HepG2 (cell line): Measurements from ENCODE around the gene SLC7A6OS. TPM values are rescaled to one million over a fixed set of nuclear protein-coding genes. Genes with fewer than 3 reads are reported as not detected.
A peak's percentile ranks its signal among the peaks of the same experiment; 100 is the strongest.

ENCODE experiments used
- ATAC-seq: fragments of 200-7000 bp; cut with Tn5 transposase; 3 replicates; pipeline ENCODE4 v1.9.1; 2020; ENCODE audit warnings: mild to moderate bottlenecking, moderate library complexity
- BruUV-seq: library from RNA; stranded (reverse); fragments of 400-500 nt; replicated peaks from 2 replicates; lab custom pipeline; 2021; lab: Mats Ljungman, UMichigan
- CTCF ChIA-PET: fragments of 300-600 bp; formaldehyde crosslinking; extraction: SDS; loops from one replicate; lab custom pipeline; 2021; ENCODE audit warnings: low total read pairs, inconsistent platforms, low intra/inter-chr PET ratio; lab: Yijun Ruan, JAX
- POLR2A ChIA-PET: fragments of 350-600 bp; sonication (Branson Sonifier 250); formaldehyde crosslinking; loops from one replicate; lab custom pipeline; 2020; ENCODE audit warnings: antibody characterized with exemption, inconsistent platforms; lab: Yijun Ruan, JAX
- DNase-seq: peaks from one replicate; pipeline ENCODE4 v3.0.0-alpha.2; 2015; ENCODE audit warnings: low spot score
- FAIRE-seq: peaks from 3 replicates; lab custom pipeline; 2011; peaks lifted over from hg19 to GRCh38; lab: Jason Lieb, UNC
- H2AFZ ChIP-seq: one replicate; pipeline ENCODE4 v1.6.1; 2011; ENCODE audit warnings: low read length, inconsistent platforms
- H3K27ac ChIP-seq: fragments of 300-600 bp; 3 replicates; pipeline ENCODE4 v1.8.0; 2011; ENCODE audit warnings: mixed run types, mild to moderate bottlenecking, mixed read lengths, low read length, inconsistent platforms; ENCODE audit not compliant: insufficient read depth; ENCODE audit errors: extremely low read length
- H3K27me3 ChIP-seq, 2 experiments: fragments of 200-600 bp in 1 of 2; 2 replicates in 1 of 2; 3 replicates in 1 of 2; pipeline versions ENCODE4 v1.6.0 to v1.8.0; 2011; ENCODE audit warnings: low read length in 2 of 2, mild to moderate bottlenecking in 2 of 2, moderate library complexity in 2 of 2, inconsistent platforms in 1 of 2; ENCODE audit not compliant: insufficient read depth in 2 of 2, control insufficient read depth in 1 of 2
- H3K36me3 ChIP-seq, 2 experiments: fragments of 200-600 bp in 1 of 2; replicated peaks in 1 of 2; 2 replicates in 1 of 2; 3 replicates in 1 of 2; pipeline versions ENCODE4 v1.5.1 to v1.8.0; 2011; ENCODE audit warnings: low read length in 2 of 2, inconsistent platforms in 1 of 2; ENCODE audit not compliant: insufficient read depth in 2 of 2, control insufficient read depth in 1 of 2
- H3K4me1 ChIP-seq: 2 replicates; pipeline ENCODE4 v1.5.1; 2012; ENCODE audit warnings: low read length, inconsistent platforms; ENCODE audit not compliant: insufficient read depth
- H3K4me2 ChIP-seq: 2 replicates; pipeline ENCODE4 v1.6.0; 2011; ENCODE audit warnings: low read depth, low read length, inconsistent platforms
- H3K4me3 ChIP-seq, 3 experiments: fragments of 200-600 bp in 1 of 3; sonication (generic), shearing (Covaris generic) in 1 of 3; replicated peaks in 1 of 3; 2 replicates each; pipeline ENCODE4 v1.5.1; 2011 to 2016; ENCODE audit warnings: low read length in 3 of 3, inconsistent platforms in 2 of 3, low read depth in 2 of 3, mild to moderate bottlenecking in 2 of 3, control low read depth in 1 of 3, mixed read lengths in 1 of 3; ENCODE audit not compliant: insufficient read depth in 1 of 3
- H3K79me2 ChIP-seq: one replicate; pipeline ENCODE4 v1.6.1; 2011; ENCODE audit warnings: low read length, inconsistent platforms; ENCODE audit not compliant: insufficient read depth
- H3K9ac ChIP-seq: 2 replicates; pipeline ENCODE4 v1.6.0; 2011; ENCODE audit warnings: mild to moderate bottlenecking, low read depth, low read length, inconsistent platforms; ENCODE audit not compliant: insufficient read depth
- H3K9me3 ChIP-seq: 2 replicates; pipeline ENCODE4 v1.5.1; 2012; ENCODE audit warnings: mild to moderate bottlenecking, low read length
- H4K20me1 ChIP-seq: 2 replicates; pipeline ENCODE4 v1.6.0; 2011; ENCODE audit warnings: inconsistent platforms, mild to moderate bottlenecking, low read length, moderate library complexity; ENCODE audit not compliant: insufficient read depth
- CBX2 ChIP-seq, 2 experiments: fragments of 200-600 bp in 1 of 2; sonication (generic); formaldehyde crosslinking in 1 of 2; IDR thresholded peaks; 2 replicates each; pipeline versions ENCODE4 v1.7.0 to v1.8.1; 2018 to 2022; ENCODE audit warnings: low read depth in 2 of 2, low read length in 1 of 2, mild to moderate bottlenecking in 1 of 2, missing genetic modification reagents in 1 of 2
- CC2D1A ChIP-seq: sonication (generic); formaldehyde crosslinking; IDR thresholded peaks from 2 replicates; pipeline ENCODE4 v1.8.1; 2023; ENCODE audit warnings: mild to moderate bottlenecking, missing genetic modification reagents
- KLF15 ChIP-seq: sonication (generic); formaldehyde crosslinking; IDR thresholded peaks from 2 replicates; pipeline ENCODE4 v1.8.1; 2023; ENCODE audit warnings: borderline replicate concordance, mild to moderate bottlenecking, inconsistent platforms, missing genetic modification reagents, mixed read lengths
- NCOA1 ChIP-seq: sonication (generic); formaldehyde crosslinking; IDR thresholded peaks from 2 replicates; pipeline ENCODE4 v1.9.0; 2021; ENCODE audit warnings: missing genetic modification reagents
- NFKBIZ ChIP-seq: IDR thresholded peaks from 2 replicates; pipeline ENCODE4 v1.6.1; 2018; ENCODE audit warnings: missing genetic modification reagents, missing compliant biosample characterization
- PHF20 ChIP-seq: sonication (generic); formaldehyde crosslinking; IDR thresholded peaks from 2 replicates; pipeline ENCODE4 v1.5.0; 2020; ENCODE audit warnings: mild to moderate bottlenecking, missing genetic modification reagents
- SOX6 ChIP-seq, 2 experiments: fragments of 450-650 bp in 1 of 2; sonication (generic) in 1 of 2; formaldehyde crosslinking in 1 of 2; IDR thresholded peaks; 2 replicates each; pipeline versions ENCODE4 v1.4.0 to v1.6.1; 2017 to 2020; ENCODE audit warnings: antibody characterized with exemption in 1 of 2, mild to moderate bottlenecking in 1 of 2, missing genetic modification reagents in 1 of 2
- ZNF280D ChIP-seq: sonication (generic); formaldehyde crosslinking; IDR thresholded peaks from 2 replicates; pipeline ENCODE4 v1.5.1; 2020; ENCODE audit warnings: mild to moderate bottlenecking, missing genetic modification reagents
- ZNF337 ChIP-seq: sonication (generic); formaldehyde crosslinking; IDR thresholded peaks from 2 replicates; pipeline ENCODE4 v1.5.1; 2020; ENCODE audit warnings: missing genetic modification reagents, low read depth, mild to moderate bottlenecking, borderline replicate concordance
- ZNF343 ChIP-seq: sonication (generic); formaldehyde crosslinking; IDR thresholded peaks from 2 replicates; pipeline ENCODE4 v1.4.0; 2020; ENCODE audit warnings: mild to moderate bottlenecking, missing genetic modification reagents
- ZNF451 ChIP-seq: sonication (generic); formaldehyde crosslinking; IDR thresholded peaks from 2 replicates; pipeline ENCODE4 v1.5.0; 2020; ENCODE audit warnings: mild to moderate bottlenecking, missing genetic modification reagents
- ZNF512 ChIP-seq: sonication (generic); formaldehyde crosslinking; IDR thresholded peaks from 2 replicates; pipeline ENCODE4 v1.4.0; 2020; ENCODE audit warnings: mild to moderate bottlenecking, missing genetic modification reagents
- ZNF883 ChIP-seq: sonication (generic); formaldehyde crosslinking; IDR thresholded peaks from 2 replicates; pipeline ENCODE4 v1.5.1; 2020; ENCODE audit warnings: mild to moderate bottlenecking, missing genetic modification reagents; ENCODE audit errors: not compliant biosample characterization
- WGBS: methylation state at CpG from one replicate; pipeline ENCODE4 v1.1.6; 2017; ENCODE audit warnings: low lambda C conversion rate; 5-methylcytosine and 5-hydroxymethylcytosine counted together
- in situ Hi-C: cut with HindIII; loops from 2 replicates; pipeline ENCODE4 v1.10.0; 2017; ENCODE audit warnings: low pct_unique_long_range_greater_than_20kb; ENCODE audit not compliant: extremely low pct_ligation_motif_present
- intact Hi-C: fragments of 100-400 bp; cut with micrococcal nuclease; formaldehyde crosslinking; loops from one replicate; pipeline ENCODE4 v1.10.0; 2022; ENCODE audit not compliant: unreplicated experiment
- polyA plus RNA-seq, 8 experiments: library from polyadenylated mRNA; depleted of rRNA in 3 of 8; stranded (reverse) in 7 of 8; unstranded in 1 of 8; fragments of >200 nt; fragmentation: Illumina TruSeq in 4 of 8; extraction: Trizol in 4 of 8; gene quantifications; 2 replicates each; pipeline versions ENCODE4 v1.2.1 to v1.2.3, GENCODE V29; 2011 to 2016; ENCODE audit warnings: low read depth in 4 of 8, missing spikeins in 1 of 8, mixed read lengths in 1 of 8; ENCODE audit not compliant: insufficient read depth in 1 of 8
- total RNA-seq, 5 experiments: library from RNA; depleted of rRNA; stranded (reverse); fragments of >200 nt; fragmentation: Illumina TruSeq; extraction: Trizol; gene quantifications; 2 replicates each; pipeline ENCODE4 v1.2.3, GENCODE V29; 2016; ENCODE audit warnings: low read depth in 1 of 5

Gene SLC7A6OS
- total and polyA plus RNA-seq, 2 of the 13 experiments (the other 11 are each of a cell fraction or from before 2014, with no cell fraction given) = 11.2 to 21.5 TPM

GRCh38 chr16:68331879-68332410 is 21.2 kb upstream of the SLC7A6OS start:
- Histone ChIP-seq H3K4me3 (peak overlapping the region in 2 of 3 experiments; percentile 5 to 40; a peak in 2 of 6 replicates), H3K79me2 (no peaks in the 10 kb centered on the region), H3K9me3 (no peaks in the 10 kb centered on the region), H2AFZ (peak overlapping the region; percentile 8), H3K4me1 (peaks cover 50% of the 10 kb centered on the region), H3K4me2 (peak overlapping the region; percentile 80), H3K27me3 (no peaks in the 10 kb centered on the region), H3K27ac (peak overlapping the region; percentile 80), H3K9ac (peak overlapping the region; percentile 63), H3K36me3 (peaks cover 11 to 24% of the 10 kb centered on the region in 2 experiments), H4K20me1 (no peaks in the 10 kb centered on the region)
- in situ Hi-C loops = loop anchor here (10.0 kb wide), 1 partner anchor 247 kb away; the partner anchor contains the start of gene NFATC3
- FAIRE-seq (no peak), DNase-seq (peak; percentile 56), ATAC-seq (peak; percentile 60)
- BruUV-seq = no TSS peak
- ChIA-PET CTCF (interaction anchor here (7.0 kb wide), 1 partner anchor 69 kb away, joined by 96 read pairs; the partner anchor contains the start of gene SLC7A6), POLR2A (interaction anchor here (1.0 to 2.1 kb wide), 8 partner anchors 21 to 252 kb away, joined by 3 to 19 read pairs (median 4); partner anchors contain the start of genes NFATC3, PRMT7, SLC7A6 and SLC7A6OS)
- WGBS = 14% methylated on average over 4 of the region's 4 CpGs
- intact Hi-C loops = loop anchor here (5.0 kb wide), 1 partner anchor 245 kb away; the partner anchor contains the start of gene NFATC3
- TF ChIP-seq ZNF280D = 0 out of 2 replicates have a peak, but pooled peaks have one; percentile 1
- no peak for TF ChIP-seq CBX2 (IDR thresholded peaks at IDR 0.05; ENCODE audit: low read depth, low read length)
- TF ChIP-seq CBX2 (CRISPR knock-in tag; IDR thresholded peaks at IDR 0.05; ENCODE audit: low read depth) = 0 out of 2 replicates have a peak, but pooled peaks have one; percentile 56
- TF ChIP-seq ZNF512 (CRISPR knock-in tag) = 0 out of 2 replicates have a peak, but pooled peaks have one; percentile 60
- TF ChIP-seq KLF15 (CRISPR knock-in tag) = no peak
- no peak for TF ChIP-seq ZNF883 (CRISPR knock-in tag)
- 0 out of 2 replicates have a peak, but pooled peaks have one; percentile 2 for TF ChIP-seq NFKBIZ (CRISPR knock-in tag)
- TF ChIP-seq ZNF343 (CRISPR knock-in tag) = no peak
- TF ChIP-seq SOX6 (IDR thresholded peaks at IDR 0.05) = no peak
- 0 out of 2 replicates have a peak, but pooled peaks have one; percentile 35 for TF ChIP-seq SOX6 (CRISPR knock-in tag; IDR thresholded peaks at IDR 0.05)
- 0 out of 2 replicates have a peak, but pooled peaks have one; percentile 35 for TF ChIP-seq ZNF337 (CRISPR knock-in tag)
- peak; percentile 28; the same call in 1 of the 2 replicates for TF ChIP-seq ZNF451 (CRISPR knock-in tag)
- peak; percentile 23; the same call in 1 of the 2 replicates for TF ChIP-seq NCOA1 (CRISPR knock-in tag)
- TF ChIP-seq CC2D1A = 0 out of 2 replicates have a peak, but pooled peaks have one; percentile 44
- TF ChIP-seq PHF20 (CRISPR knock-in tag) = peak; percentile 21; the same call in 1 of the 2 replicates
